CD8-positive, alpha-beta memory T cell (primary cell): Measurements from ENCODE around the gene NAT9. TPM values are rescaled to one million over a fixed set of nuclear protein-coding genes. Genes with fewer than 3 reads are reported as not detected.
A peak's percentile ranks its signal among the peaks of the same experiment; 100 is the strongest.

ENCODE experiments used
- CTCF ChIA-PET: fragments of 350-600 bp; sonication (Branson Sonifier 250); formaldehyde crosslinking; loops from one replicate; lab custom pipeline; 2021; ENCODE audit warnings: antibody characterized with exemption; lab: Charles Lee
- POLR2A ChIA-PET: fragments of 350-600 bp; sonication (Branson Sonifier 250); formaldehyde crosslinking; loops from one replicate; lab custom pipeline; 2021; ENCODE audit warnings: antibody characterized with exemption; lab: Charles Lee
- DNase-seq, 5 donors: peaks; one replicate each; pipeline versions ENCODE4 v3.0.0 to v3.0.0-alpha.2; 2020 to 2022; ENCODE audit warnings: mixed read lengths in 1 of 5
- H3K27ac ChIP-seq: one replicate; pipeline ENCODE4 v1.7.0; 2013; ENCODE audit warnings: low read depth, mild to moderate bottlenecking, low read length, moderate library complexity
- H3K27me3 ChIP-seq: 2 replicates; pipeline ENCODE4 v1.7.0; 2013; ENCODE audit warnings: low read length, mild to moderate bottlenecking; ENCODE audit not compliant: insufficient read depth, poor library complexity, severe bottlenecking
- H3K36me3 ChIP-seq: 2 replicates; pipeline ENCODE4 v1.7.0; 2013; ENCODE audit warnings: mild to moderate bottlenecking, low read length, moderate library complexity; ENCODE audit not compliant: insufficient read depth
- H3K4me1 ChIP-seq: 2 replicates; pipeline ENCODE4 v1.7.0; 2013; ENCODE audit warnings: mild to moderate bottlenecking, low read length, moderate library complexity; ENCODE audit not compliant: insufficient read depth
- H3K4me3 ChIP-seq: 2 replicates; pipeline ENCODE4 v1.7.0; 2013; ENCODE audit warnings: mild to moderate bottlenecking, low read length
- H3K9me3 ChIP-seq: 2 replicates; pipeline ENCODE4 v1.7.0; 2013; ENCODE audit warnings: mild to moderate bottlenecking, low read length
- H3K27ac Mint-ChIP-seq, 8 donors: one replicate each; pipeline ENCODE4 v1.8.0; 2020 to 2021; ENCODE audit warnings: mixed read lengths in 8 of 8, mild to moderate bottlenecking in 6 of 8, inconsistent platforms in 3 of 8, moderate library complexity in 3 of 8
- H3K27me3 Mint-ChIP-seq, 2 donors: one replicate each; pipeline ENCODE4 v1.8.0; 2020 to 2021; ENCODE audit warnings: mixed read lengths in 2 of 2, mild to moderate bottlenecking in 1 of 2, moderate library complexity in 1 of 2
- H3K36me3 Mint-ChIP-seq, 3 donors: one replicate each; pipeline ENCODE4 v1.8.0; 2020 to 2021; ENCODE audit warnings: mixed read lengths in 3 of 3, inconsistent platforms in 1 of 3, mild to moderate bottlenecking in 1 of 3
- H3K4me1 Mint-ChIP-seq, 3 donors: one replicate each; pipeline ENCODE4 v1.8.0; 2020 to 2021; ENCODE audit warnings: mixed read lengths in 3 of 3, inconsistent platforms in 1 of 3, mild to moderate bottlenecking in 1 of 3
- H3K4me3 Mint-ChIP-seq, 7 donors: one replicate each; pipeline ENCODE4 v1.8.0; 2020 to 2021; ENCODE audit warnings: mixed read lengths in 7 of 7, mild to moderate bottlenecking in 6 of 7, moderate library complexity in 4 of 7, inconsistent platforms in 2 of 7
- H3K9me3 Mint-ChIP-seq, 5 donors: one replicate each; pipeline ENCODE4 v1.8.0; 2020 to 2022; ENCODE audit warnings: mixed read lengths in 5 of 5, mild to moderate bottlenecking in 3 of 5, moderate library complexity in 2 of 5, inconsistent platforms in 1 of 5
- polyA plus RNA-seq: library from polyadenylated mRNA; unstranded; fragments of 300-500 nt; fragmentation: Illumina TruSeq; gene quantifications from one replicate; pipeline ENCODE4 v1.2.3, GENCODE V29; 2021
- total RNA-seq, 2 experiments: library from RNA; stranded (reverse); gene quantifications; one replicate each; pipeline ENCODE4 v1.2.3, GENCODE V29; 2021

The NAT9 gene
- total and polyA plus RNA-seq, 3 experiments from 2014 or later, result 17.1 to 44.5 (median 42.7) TPM

GRCh38 chr17:74763565-74764387 lies 12.4 kb downstream of the NAT9 start:
- ChIA-PET POLR2A (interaction anchor here (0.9 to 2.7 kb wide), 2 partner anchors 9 to 14 kb away, joined by 3 to 16 read pairs; no protein-coding TSS in a partner anchor), CTCF (interaction anchor here (0.9 to 15.2 kb wide), 3 partner anchors 12 to 27 kb away, joined by 3 to 214 read pairs (median 5); partner anchors contain the start of gene NAT9)
- Mint-ChIP-seq H3K27me3 (no peaks in the 10 kb centered on the region), H3K9me3 (no peaks in the 10 kb centered on the region), H3K27ac (peak overlapping the region in 3 of 8 donors; percentile 60 to 81 (median 64)), H3K36me3 (peaks cover 0 to 69% (median 8%) of the 10 kb centered on the region in 3 donors), H3K4me1 (peaks cover 47 to 64% (median 48%) of the 10 kb centered on the region in 3 donors), H3K4me3 (no peak overlapping the region)
- H3K4me3 ChIP-seq, result no peak overlapping the region
- peaks cover 47% of the 10 kb centered on the region for H3K4me1 ChIP-seq
- H3K27ac ChIP-seq, result no peak overlapping the region
- no peak for DNase-seq
- peaks cover 40% of the 10 kb centered on the region for H3K36me3 ChIP-seq
- H3K27me3 ChIP-seq, result no peaks in the 10 kb centered on the region
- no peaks in the 10 kb centered on the region for H3K9me3 ChIP-seq

- peaks cover 66% of the 10 kb centered on the region for H3K4me1 ChIP-seq
- H3K27me3 ChIP-seq, result no peaks in the 10 kb centered on the region
- ChIA-PET CTCF (interaction anchor here (1.2 to 15.2 kb wide), 6 partner anchors 13 to 383 kb away, joined by 3 to 214 read pairs (median 18); partner anchors contain the start of genes NAT9 and RAB37), POLR2A (interaction anchor here (1.2 to 2.7 kb wide), 2 partner anchors 12 to 15 kb away, joined by 5 to 16 read pairs; no protein-coding TSS in a partner anchor)
- Mint-ChIP-seq H3K4me3 (no peak overlapping the region), H3K9me3 (no peaks in the 10 kb centered on the region), H3K27me3 (no peaks in the 10 kb centered on the region), H3K4me1 (peaks cover 57 to 77% (median 60%) of the 10 kb centered on the region in 3 donors), H3K27ac (peak overlapping the region in 3 of 8 donors; percentile 29 to 86 (median 68)), H3K36me3 (peaks cover 0 to 54% (median 5%) of the 10 kb centered on the region in 3 donors)
- H3K4me3 ChIP-seq, result no peak overlapping the region
- no peaks in the 10 kb centered on the region for H3K9me3 ChIP-seq
- no peak for DNase-seq
- peaks cover 22% of the 10 kb centered on the region for H3K36me3 ChIP-seq
- no peak overlapping the region for H3K27ac ChIP-seq
Observed at GRCh38 chr17:74761931-74762330, 14.2 kb downstream of the NAT9 start.

GRCh38 chr17:74761419-74761818 lies 14.7 kb downstream of the NAT9 start:
- Mint-ChIP-seq H3K27me3 (no peaks in the 10 kb centered on the region), H3K4me3 (peak overlapping the region in 5 of 7 donors; percentile 24 to 82 (median 37)), H3K4me1 (peaks cover 62 to 79% (median 63%) of the 10 kb centered on the region in 3 donors), H3K27ac (peak overlapping the region in 7 of 8 donors; percentile 32 to 93 (median 75)), H3K36me3 (peaks cover 0 to 56% (median 5%) of the 10 kb centered on the region in 3 donors), H3K9me3 (no peaks in the 10 kb centered on the region)
- no peaks in the 10 kb centered on the region for H3K9me3 ChIP-seq
- CTCF ChIA-PET, result interaction anchor here (1.2 to 15.2 kb wide), 6 partner anchors 12 to 382 kb away, joined by 3 to 214 read pairs (median 18); partner anchors contain the start of genes NAT9 and RAB37
- peaks cover 71% of the 10 kb centered on the region for H3K4me1 ChIP-seq
- DNase-seq, result no peak
- POLR2A ChIA-PET, result interaction anchor here (1.0 to 2.7 kb wide), 3 partner anchors 11 to 25 kb away, joined by 3 to 16 read pairs (median 5); no protein-coding TSS in a partner anchor
- no peak overlapping the region for H3K4me3 ChIP-seq
- H3K27me3 ChIP-seq, result no peaks in the 10 kb centered on the region
- no peak overlapping the region for H3K27ac ChIP-seq
- H3K36me3 ChIP-seq, result peaks cover 20% of the 10 kb centered on the region

- peak overlapping the region; percentile 39 for H3K27ac ChIP-seq
- POLR2A ChIA-PET, result interaction anchor here (0.7 to 3.2 kb wide), 8 partner anchors 9 to 24 kb away, joined by 3 to 38 read pairs (median 7); partner anchors contain the start of gene NHERF1
Observed at GRCh38 chr17:74760404-74761105, 15.6 kb downstream of the NAT9 start.

GRCh38 chr17:74759941-74760340 lies 16.2 kb downstream of the NAT9 start:
- H3K4me1 Mint-ChIP-seq, result peaks cover 67 to 84% (median 69%) of the 10 kb centered on the region in 3 donors
- no peaks in the 10 kb centered on the region for H3K27me3 Mint-ChIP-seq
- ChIA-PET CTCF (interaction anchor here (0.8 to 15.2 kb wide), 8 partner anchors 8 to 105 kb away, joined by 4 to 214 read pairs (median 37); partner anchors contain the start of genes NAT9, NHERF1 and RAB37), POLR2A (interaction anchor here (0.7 to 3.2 kb wide), 8 partner anchors 10 to 102 kb away, joined by 3 to 38 read pairs (median 6); partner anchors contain the start of gene NHERF1)
- Histone ChIP-seq H3K4me1 (peaks cover 85% of the 10 kb centered on the region), H3K36me3 (peaks cover 14% of the 10 kb centered on the region), H3K27me3 (no peaks in the 10 kb centered on the region), H3K4me3 (peak overlapping the region; percentile 57), H3K27ac (no peak overlapping the region), H3K9me3 (no peaks in the 10 kb centered on the region)
- no peak for DNase-seq
- peak overlapping the region; percentile 55 to 90 (median 85) for H3K4me3 Mint-ChIP-seq
- H3K9me3 Mint-ChIP-seq, result no peaks in the 10 kb centered on the region
- H3K27ac Mint-ChIP-seq, result peak overlapping the region; percentile 81 to 95 (median 90)
- peaks cover 0 to 51% (median 3%) of the 10 kb centered on the region in 3 donors for H3K36me3 Mint-ChIP-seq

More at GRCh38 chr17:74760404-74761105, 15.6 kb downstream of the NAT9 start:
- no peaks in the 10 kb centered on the region for H3K9me3 ChIP-seq
- peak overlapping the region in 6 of 7 donors; percentile 54 to 85 (median 71) for H3K4me3 Mint-ChIP-seq
- H3K4me3 ChIP-seq, result no peak overlapping the region
- H3K4me1 Mint-ChIP-seq, result peaks cover 60 to 78% (median 64%) of the 10 kb centered on the region in 3 donors
- CTCF ChIA-PET, result interaction anchor here (1.2 to 15.2 kb wide), 9 partner anchors 7 to 381 kb away, joined by 3 to 214 read pairs (median 31); partner anchors contain the start of genes NAT9, NHERF1 and RAB37
- H3K36me3 Mint-ChIP-seq, result peaks cover 0 to 50% (median 3%) of the 10 kb centered on the region in 3 donors
- peak overlapping the region; percentile 63 to 91 (median 75) for H3K27ac Mint-ChIP-seq
- H3K27me3 ChIP-seq, result no peaks in the 10 kb centered on the region
- H3K9me3 Mint-ChIP-seq, result no peaks in the 10 kb centered on the region
- peaks cover 14% of the 10 kb centered on the region for H3K36me3 ChIP-seq
- H3K27me3 Mint-ChIP-seq, result no peaks in the 10 kb centered on the region
- H3K4me1 ChIP-seq, result peaks cover 79% of the 10 kb centered on the region
- no peak for DNase-seq

- ChIA-PET CTCF (interaction anchor here (0.7 to 15.2 kb wide), 12 partner anchors 8 to 112 kb away, joined by 3 to 214 read pairs (median 4); partner anchors contain the start of genes NAT9, NHERF1 and RAB37), POLR2A (interaction anchor here (1.2 to 3.2 kb wide), 7 partner anchors 9 to 102 kb away, joined by 3 to 38 read pairs (median 7); partner anchors contain the start of gene NHERF1)
- Mint-ChIP-seq H3K4me3 (peak overlapping the region; percentile 55 to 90 (median 85)), H3K9me3 (no peaks in the 10 kb centered on the region), H3K4me1 (peaks cover 73 to 87% (median 73%) of the 10 kb centered on the region in 3 donors), H3K27me3 (no peaks in the 10 kb centered on the region), H3K36me3 (peaks cover 0 to 49% (median 3%) of the 10 kb centered on the region in 3 donors), H3K27ac (peak overlapping the region; percentile 81 to 96 (median 90))
- H3K4me1 ChIP-seq, result peaks cover 91% of the 10 kb centered on the region
- H3K27me3 ChIP-seq, result no peaks in the 10 kb centered on the region
- H3K36me3 ChIP-seq, result peaks cover 14% of the 10 kb centered on the region
- peak overlapping the region; percentile 57 for H3K4me3 ChIP-seq
- peak; percentile 46 to 77 (median 59) for DNase-seq
- no peak overlapping the region for H3K27ac ChIP-seq
- H3K9me3 ChIP-seq, result no peaks in the 10 kb centered on the region
Observed at GRCh38 chr17:74759243-74759801, 16.8 kb downstream of the NAT9 start.
